DOHH2 (cell line): ENCODE results near the gene ZNF473.

Experiments used
- EZH2phosphoT487 ChIP-seq: fragments of 200-600 bp; sonication (generic); IDR thresholded peaks from 2 replicates; pipeline ENCODE4 v1.6.1; 2017; ENCODE audit warnings: borderline replicate concordance, mild to moderate bottlenecking, antibody characterized with exemption, low read length, moderate library complexity, mixed read lengths
- TF ChIP-seq, protein P1 (sequence below): fragments of 200-600 bp; sonication (generic); IDR thresholded peaks from one replicate; pipeline ENCODE4 v1.5.1; 2014; ENCODE audit warnings: antibody characterized with exemption, mild to moderate bottlenecking, low read depth, low read length; ENCODE audit not compliant: poor library complexity, severe bottlenecking

GRCh38 chr19:50007947-50008346 is 17.9 kb upstream of the ZNF473 start:
- TF ChIP-seq EZH2phosphoT487: no peak
- TF ChIP-seq, protein P1, sequence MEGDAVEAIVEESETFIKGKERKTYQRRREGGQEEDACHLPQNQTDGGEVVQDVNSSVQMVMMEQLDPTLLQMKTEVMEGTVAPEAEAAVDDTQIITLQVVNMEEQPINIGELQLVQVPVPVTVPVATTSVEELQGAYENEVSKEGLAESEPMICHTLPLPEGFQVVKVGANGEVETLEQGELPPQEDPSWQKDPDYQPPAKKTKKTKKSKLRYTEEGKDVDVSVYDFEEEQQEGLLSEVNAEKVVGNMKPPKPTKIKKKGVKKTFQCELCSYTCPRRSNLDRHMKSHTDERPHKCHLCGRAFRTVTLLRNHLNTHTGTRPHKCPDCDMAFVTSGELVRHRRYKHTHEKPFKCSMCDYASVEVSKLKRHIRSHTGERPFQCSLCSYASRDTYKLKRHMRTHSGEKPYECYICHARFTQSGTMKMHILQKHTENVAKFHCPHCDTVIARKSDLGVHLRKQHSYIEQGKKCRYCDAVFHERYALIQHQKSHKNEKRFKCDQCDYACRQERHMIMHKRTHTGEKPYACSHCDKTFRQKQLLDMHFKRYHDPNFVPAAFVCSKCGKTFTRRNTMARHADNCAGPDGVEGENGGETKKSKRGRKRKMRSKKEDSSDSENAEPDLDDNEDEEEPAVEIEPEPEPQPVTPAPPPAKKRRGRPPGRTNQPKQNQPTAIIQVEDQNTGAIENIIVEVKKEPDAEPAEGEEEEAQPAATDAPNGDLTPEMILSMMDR: no peak
